ENCODE results near the gene PPP2R3B.
A peak's percentile ranks its signal among the peaks of the same experiment; 100 is the strongest.
"Not testable (repeated sequence)": the region's sequence is repeated elsewhere in the genome, so short reads cannot be mapped to it uniquely, and the experiment has no call there.

PPP2R3B gene

GRCh38 chrX:386768-387575 lies at the start of gene PPP2R3B:
PPP2R3B (minus strand) TSS chrX:386907; CDS start chrX:386691, 216 bp downstream.
- DNase-seq (ENCODE audit: low read depth): peak; percentile 97

- no peak for DNase-seq (ENCODE audit: low read depth)
These were observed 48.9 kb upstream of the PPP2R3B start for GRCh38 chrX:435536-436122.

- no peak for DNase-seq (ENCODE audit: low read depth)
These were observed 48.2 kb upstream of the PPP2R3B start for GRCh38 chrX:434946-435345.

GRCh38 chrX:433771-434170 lies 47.1 kb upstream of the PPP2R3B start:
- DNase-seq (ENCODE audit: low read depth): no peak

- not testable (repeated sequence) for DNase-seq (ENCODE audit: low read depth)
These were observed 46.0 kb upstream of the PPP2R3B start for GRCh38 chrX:432666-433065.

GRCh38 chrX:431492-432111 lies 44.9 kb upstream of the PPP2R3B start:
- DNase-seq (ENCODE audit: low read depth): no peak

GRCh38 chrX:431056-431455 lies 44.3 kb upstream of the PPP2R3B start:
- DNase-seq (ENCODE audit: low read depth): no peak

- no peak for DNase-seq (ENCODE audit: low read depth)
These were observed 42.6 kb upstream of the PPP2R3B start for GRCh38 chrX:429266-429825.

- DNase-seq (ENCODE audit: low read depth): peak; percentile 39
These were observed 41.4 kb upstream of the PPP2R3B start for GRCh38 chrX:427812-428725.

GRCh38 chrX:426881-427280 lies 40.2 kb upstream of the PPP2R3B start:
- DNase-seq (ENCODE audit: low read depth): peak; percentile 53

- no peak for DNase-seq (ENCODE audit: low read depth)
These were observed 38.3 kb upstream of the PPP2R3B start for GRCh38 chrX:425056-425455.

- no peak for DNase-seq (ENCODE audit: low read depth)
These were observed 35.1 kb upstream of the PPP2R3B start for GRCh38 chrX:421646-422391.

- DNase-seq (ENCODE audit: low read depth): no peak
These were observed 34.0 kb upstream of the PPP2R3B start for GRCh38 chrX:420496-421223.

- no peak for DNase-seq (ENCODE audit: low read depth)
These were observed 32.4 kb upstream of the PPP2R3B start for GRCh38 chrX:418927-419729.

GRCh38 chrX:415498-415897 lies 28.8 kb upstream of the PPP2R3B start:
- DNase-seq (ENCODE audit: low read depth): not testable (repeated sequence)

- DNase-seq (ENCODE audit: low read depth): peak; percentile 46
These were observed 26.9 kb upstream of the PPP2R3B start for GRCh38 chrX:413322-414201.

GRCh38 chrX:410296-410695 lies 23.6 kb upstream of the PPP2R3B start:
- no peak for DNase-seq (ENCODE audit: low read depth)

GRCh38 chrX:405149-405548 lies 18.4 kb upstream of the PPP2R3B start:
- no peak for DNase-seq (ENCODE audit: low read depth)

GRCh38 chrX:404656-405055 lies 17.9 kb upstream of the PPP2R3B start:
- DNase-seq (ENCODE audit: low read depth): no peak

Measured in iris pigment epithelial cell (primary cell).